Measurements from ENCODE around the gene TNIK. TPM values are rescaled to one million over a fixed set of nuclear protein-coding genes. Genes with fewer than 3 reads are reported as not detected.

TNIK gene
- total and polyA plus RNA-seq, 12 donors = 9.3 to 51.9 (median 35.1) TPM

- Histone ChIP-seq H3K27me3 (no peaks in the 10 kb centered on the region), H3K36me3 (peaks cover 0 to 55% (median 0%) of the 10 kb centered on the region in 9 donors), H3K27ac (no peak overlapping the region), H3K4me3 (no peak overlapping the region), H3K4me1 (no peaks in the 10 kb centered on the region), H3K9me3 (no peaks in the 10 kb centered on the region)
- ATAC-seq (no peak), DNase-seq (no peak)
- intact Hi-C loops (cut with DNase I) = loop anchor here in 1 of 10 donors (10.0 kb wide), 1 partner anchor 425 kb away; no protein-coding TSS in a partner anchor
- TF ChIP-seq, protein P1, sequence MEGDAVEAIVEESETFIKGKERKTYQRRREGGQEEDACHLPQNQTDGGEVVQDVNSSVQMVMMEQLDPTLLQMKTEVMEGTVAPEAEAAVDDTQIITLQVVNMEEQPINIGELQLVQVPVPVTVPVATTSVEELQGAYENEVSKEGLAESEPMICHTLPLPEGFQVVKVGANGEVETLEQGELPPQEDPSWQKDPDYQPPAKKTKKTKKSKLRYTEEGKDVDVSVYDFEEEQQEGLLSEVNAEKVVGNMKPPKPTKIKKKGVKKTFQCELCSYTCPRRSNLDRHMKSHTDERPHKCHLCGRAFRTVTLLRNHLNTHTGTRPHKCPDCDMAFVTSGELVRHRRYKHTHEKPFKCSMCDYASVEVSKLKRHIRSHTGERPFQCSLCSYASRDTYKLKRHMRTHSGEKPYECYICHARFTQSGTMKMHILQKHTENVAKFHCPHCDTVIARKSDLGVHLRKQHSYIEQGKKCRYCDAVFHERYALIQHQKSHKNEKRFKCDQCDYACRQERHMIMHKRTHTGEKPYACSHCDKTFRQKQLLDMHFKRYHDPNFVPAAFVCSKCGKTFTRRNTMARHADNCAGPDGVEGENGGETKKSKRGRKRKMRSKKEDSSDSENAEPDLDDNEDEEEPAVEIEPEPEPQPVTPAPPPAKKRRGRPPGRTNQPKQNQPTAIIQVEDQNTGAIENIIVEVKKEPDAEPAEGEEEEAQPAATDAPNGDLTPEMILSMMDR (IDR thresholded peaks at IDR 0.05) = no peak
- 94 to 97% methylated on average over 10 of the region's 10 CpGs for WGBS, 2 donors
These were observed 320.0 kb downstream of the TNIK start for GRCh38 chr3:171140246-171140645.

- H3K27ac ChIP-seq = no peak overlapping the region
- ATAC-seq (no peak), DNase-seq (no peak)
- H3K4me1 ChIP-seq = no peaks in the 10 kb centered on the region
- H3K27me3 ChIP-seq = no peaks in the 10 kb centered on the region
- TF ChIP-seq, protein P1 (IDR thresholded peaks at IDR 0.05) = no peak
- H3K9me3 ChIP-seq = no peaks in the 10 kb centered on the region
- no peak overlapping the region for H3K4me3 ChIP-seq
- H3K36me3 ChIP-seq = peaks cover 0 to 53% (median 0%) of the 10 kb centered on the region in 9 donors
- intact Hi-C loops (cut with DNase I) = no loop called here
- 93 to 94% methylated on average over 2 of the region's 2 CpGs for WGBS, 2 donors
These were observed 322.2 kb downstream of the TNIK start for GRCh38 chr3:171138027-171138426.

GRCh38 chr3:171135549-171135948 is 324.7 kb downstream of the TNIK start:
- DNase-seq (no peak), ATAC-seq (no peak)
- no peaks in the 10 kb centered on the region for H3K4me1 ChIP-seq
- H3K4me3 ChIP-seq = no peak overlapping the region
- H3K9me3 ChIP-seq = no peaks in the 10 kb centered on the region
- H3K36me3 ChIP-seq = peaks cover 0 to 50% (median 0%) of the 10 kb centered on the region in 9 donors
- intact Hi-C loops (cut with DNase I) = no loop called here
- no peak overlapping the region for H3K27ac ChIP-seq
- no peaks in the 10 kb centered on the region for H3K27me3 ChIP-seq
- WGBS, 2 donors = 71 to 75% methylated on average over 1 of the region's 1 CpG
- TF ChIP-seq, protein P1 (IDR thresholded peaks at IDR 0.05) = no peak

DNA sequence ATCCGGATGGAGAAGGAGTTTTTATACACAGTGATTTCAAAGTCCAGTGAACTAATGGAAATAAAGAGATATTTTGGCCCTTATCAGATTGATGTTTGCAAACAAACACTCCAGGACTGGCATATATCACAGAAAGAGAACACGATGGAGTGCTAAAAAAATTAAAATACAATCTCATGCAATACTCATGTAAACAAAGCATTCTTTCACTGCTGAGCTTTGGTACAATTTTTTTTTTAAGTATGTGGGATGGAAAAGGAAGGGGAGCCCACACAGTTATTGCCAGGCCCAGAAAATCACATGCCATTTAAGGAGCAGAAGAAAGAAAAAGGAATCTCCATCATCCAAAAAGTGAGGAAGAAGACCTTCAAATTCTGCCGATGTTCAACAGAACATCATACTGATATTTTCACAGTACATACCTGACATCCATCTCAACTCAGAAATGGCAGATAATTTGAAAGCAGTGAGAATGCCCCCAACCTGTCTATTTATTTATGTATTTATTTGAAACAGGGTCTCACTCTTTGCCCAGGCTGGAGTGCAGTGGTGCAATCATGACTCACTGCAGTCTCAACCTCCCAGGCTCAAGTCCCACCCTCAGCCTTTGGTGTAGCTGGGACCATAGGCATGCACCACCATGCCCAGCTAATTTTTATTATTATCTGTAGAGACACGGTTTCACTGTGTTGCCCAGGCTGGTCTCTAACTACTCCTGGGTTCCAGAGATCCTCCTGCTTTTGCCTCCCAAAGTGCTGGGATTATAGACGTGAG is 326.2 kb downstream of the TNIK start:
- DNase-seq = no peak
- H3K27ac ChIP-seq = no peak overlapping the region
- H3K4me1 ChIP-seq = peaks cover 0 to 5% (median 0%) of the 10 kb centered on the region in 9 donors
- no peaks in the 10 kb centered on the region for H3K9me3 ChIP-seq
- peaks cover 0 to 40% (median 0%) of the 10 kb centered on the region in 9 donors for H3K36me3 ChIP-seq
- WGBS, 2 donors = 83 to 85% methylated on average over 5 of the region's 5 CpGs
- TF ChIP-seq, protein P1 (IDR thresholded peaks at IDR 0.05) = no peak
- ATAC-seq = no peak
- intact Hi-C loops (cut with DNase I) = no loop called here
- no peak overlapping the region for H3K4me3 ChIP-seq
- no peaks in the 10 kb centered on the region for H3K27me3 ChIP-seq
